CD14-positive monocyte (primary cell): Measurements from ENCODE around the gene ASMTL. TPM values are rescaled to one million over a fixed set of nuclear protein-coding genes. Genes with fewer than 3 reads are reported as not detected.

Experiments used
- DNase-seq, 3 donors: peaks; one replicate each; pipeline ENCODE4 v3.0.0-alpha.2; 2011 to 2022
- H2AFZ ChIP-seq: 2 replicates; pipeline ENCODE4 v1.6.0; 2012; ENCODE audit warnings: mild to moderate bottlenecking, low read depth, low read length, inconsistent platforms; ENCODE audit not compliant: insufficient read depth, poor library complexity, severe bottlenecking
- H3K27ac ChIP-seq, 2 donors: 1 replicate in 1 of 2; 2 replicates in 1 of 2; pipeline ENCODE4 v1.5.1; 2012 to 2013; ENCODE audit warnings: low read length in 2 of 2, control low read depth in 1 of 2, inconsistent platforms in 1 of 2, low read depth in 1 of 2, mild to moderate bottlenecking in 1 of 2
- H3K27me3 ChIP-seq, 2 donors: one replicate each; pipeline versions ENCODE4 v1.6.0 to v1.6.1; 2011 to 2013; ENCODE audit warnings: low read length in 2 of 2; ENCODE audit not compliant: control insufficient read depth in 2 of 2, insufficient read depth in 2 of 2
- H3K36me3 ChIP-seq, 2 donors: replicated peaks in 1 of 2; 1 replicate in 1 of 2; 2 replicates in 1 of 2; pipeline versions ENCODE4 v1.5.1 to v1.6.1; 2012 to 2013; ENCODE audit warnings: low read length in 2 of 2, control low read depth in 1 of 2, inconsistent platforms in 1 of 2, mild to moderate bottlenecking in 1 of 2; ENCODE audit not compliant: insufficient read depth in 2 of 2, control insufficient read depth in 1 of 2
- H3K4me1 ChIP-seq, 2 donors: 1 replicate in 1 of 2; 2 replicates in 1 of 2; pipeline versions ENCODE4 v1.5.1 to v1.6.1; 2012 to 2013; ENCODE audit warnings: low read length in 2 of 2, control low read depth in 1 of 2, inconsistent platforms in 1 of 2, mild to moderate bottlenecking in 1 of 2, moderate library complexity in 1 of 2; ENCODE audit not compliant: insufficient read depth in 2 of 2, control insufficient read depth in 1 of 2
- H3K4me2 ChIP-seq: replicated peaks from 2 replicates; pipeline ENCODE3; 2012; ENCODE audit warnings: low read length, moderate library complexity, mild to moderate bottlenecking; ENCODE audit not compliant: poor library complexity, severe bottlenecking; ENCODE audit errors: extremely low read depth
- H3K4me3 ChIP-seq, 3 experiments: fragments of 200-600 bp in 1 of 3; sonication (generic) in 1 of 3; replicated peaks in 1 of 3; 1 replicate in 2 of 3; 2 replicates in 1 of 3; pipeline ENCODE4 v1.5.1; 2011 to 2013; ENCODE audit warnings: low read length in 3 of 3, mild to moderate bottlenecking in 3 of 3, control low read depth in 2 of 3, low read depth in 2 of 3, inconsistent platforms in 1 of 3, moderate library complexity in 1 of 3
- H3K79me2 ChIP-seq: 2 replicates; pipeline ENCODE4 v1.6.0; 2012; ENCODE audit warnings: mild to moderate bottlenecking, control low read depth, inconsistent platforms, low read length, moderate library complexity; ENCODE audit not compliant: insufficient read depth
- H3K9ac ChIP-seq: 2 replicates; pipeline ENCODE4 v1.6.0; 2017; ENCODE audit warnings: low read length, mild to moderate bottlenecking; ENCODE audit not compliant: insufficient read depth, poor library complexity, severe bottlenecking
- H3K9me3 ChIP-seq, 2 donors: replicated peaks in 1 of 2; 1 replicate in 1 of 2; 2 replicates in 1 of 2; pipeline versions ENCODE4 v1.5.1 to v1.6.1; 2012 to 2013; ENCODE audit warnings: low read length in 2 of 2, control low read depth in 1 of 2; ENCODE audit not compliant: control insufficient read depth in 1 of 2, insufficient read depth in 1 of 2
- H4K20me1 ChIP-seq: 2 replicates; pipeline ENCODE4 v1.6.0; 2012; ENCODE audit warnings: mild to moderate bottlenecking, low read length, control low read depth, moderate library complexity; ENCODE audit not compliant: insufficient read depth
- H3K27ac Mint-ChIP-seq, 7 donors: one replicate each; pipeline ENCODE4 v1.8.0; 2020; ENCODE audit warnings: mild to moderate bottlenecking in 7 of 7, mixed read lengths in 7 of 7, moderate library complexity in 6 of 7, inconsistent platforms in 2 of 7
- H3K27me3 Mint-ChIP-seq, 3 donors: one replicate each; pipeline ENCODE4 v1.8.0; 2021 to 2022; ENCODE audit warnings: low read depth in 3 of 3, mild to moderate bottlenecking in 3 of 3, mixed read lengths in 3 of 3, moderate library complexity in 3 of 3, inconsistent platforms in 1 of 3
- H3K36me3 Mint-ChIP-seq, 2 donors: one replicate each; pipeline ENCODE4 v1.8.0; 2020; ENCODE audit warnings: mixed read lengths in 2 of 2, inconsistent platforms in 1 of 2, mild to moderate bottlenecking in 1 of 2
- H3K4me1 Mint-ChIP-seq: one replicate; pipeline ENCODE4 v1.8.0; 2020; ENCODE audit warnings: mild to moderate bottlenecking, mixed read lengths
- H3K4me3 Mint-ChIP-seq, 2 donors: one replicate each; pipeline ENCODE4 v1.8.0; 2020; ENCODE audit warnings: mild to moderate bottlenecking in 2 of 2, mixed read lengths in 2 of 2, moderate library complexity in 1 of 2
- H3K9me3 Mint-ChIP-seq, 7 donors: one replicate each; pipeline ENCODE4 v1.8.0; 2020 to 2022; ENCODE audit warnings: mixed read lengths in 7 of 7, mild to moderate bottlenecking in 6 of 7, moderate library complexity in 6 of 7, inconsistent platforms in 2 of 7
- CTCF ChIP-seq: fragments of 200-600 bp; IDR thresholded peaks from one replicate; pipeline ENCODE4 v1.8.0; 2022; ENCODE audit warnings: antibody characterized with exemption, mild to moderate bottlenecking
- WGBS: methylation state at CpG from one replicate; pipeline ENCODE4 v1.1.5; 2013; ENCODE audit warnings: missing lambda C conversion rate; ENCODE audit not compliant: insufficient coverage; 5-methylcytosine and 5-hydroxymethylcytosine counted together
- intact Hi-C, 2 donors: fragments of 100-400 bp; cut with micrococcal nuclease; formaldehyde crosslinking; loops; one replicate each; pipeline versions ENCODE4 v1.15.0 to v1.15.1; 2023
- polyA plus RNA-seq, 3 donors: library from polyadenylated mRNA; depleted of rRNA in 1 of 3; unstranded in 2 of 3; stranded (reverse) in 1 of 3; fragments of 300-500 nt in 2 of 3; fragments of >200 nt in 1 of 3; fragmentation: Illumina TruSeq in 2 of 3; gene quantifications; 1 replicate in 2 of 3; 2 replicates in 1 of 3; pipeline ENCODE4 v1.2.3, GENCODE V29; 2012 to 2021

The ASMTL gene
- polyA plus RNA-seq, 3 donors: 19.0 to 31.5 (median 31.0) TPM

DNA sequence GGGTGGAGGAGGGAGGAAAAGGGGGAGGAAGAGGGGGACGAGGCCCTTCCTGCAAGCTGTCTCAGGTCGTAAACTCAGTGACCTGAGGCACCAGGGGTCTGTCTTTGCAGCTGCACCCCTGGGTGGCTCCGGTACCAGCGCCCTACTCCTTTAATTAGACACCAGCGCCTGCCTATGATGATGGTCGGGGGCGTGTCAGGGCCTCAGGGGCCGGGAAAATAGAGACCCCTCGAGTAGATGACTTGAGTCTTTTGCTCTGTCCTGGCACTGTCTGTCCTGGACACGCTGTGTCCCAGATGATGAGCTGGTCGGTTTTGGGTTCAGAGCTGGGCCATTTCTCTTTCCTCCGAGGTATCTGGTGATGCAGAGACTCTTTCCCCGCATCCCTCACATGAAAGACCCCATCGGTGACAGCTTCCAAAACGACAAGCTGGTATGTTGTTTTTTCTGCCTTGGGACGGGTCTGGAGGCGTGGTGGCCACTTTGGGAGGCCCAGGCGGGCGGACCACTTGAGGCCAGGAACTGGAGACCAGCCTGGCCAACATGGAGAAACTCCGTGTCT, 72.0 kb downstream of the ASMTL start:
- no peak overlapping the region for H2AFZ ChIP-seq
- Mint-ChIP-seq H3K36me3 (peaks cover 18 to 54% of the 10 kb centered on the region in 2 donors), H3K9me3 (peaks cover 0 to 5% (median 0%) of the 10 kb centered on the region in 7 donors), H3K27ac (peak overlapping the region in 2 of 7 donors; percentile 50 to 62), H3K4me3 (no peak overlapping the region), H3K27me3 (peaks cover 0 to 3% (median 2%) of the 10 kb centered on the region in 3 donors), H3K4me1 (peaks cover 11% of the 10 kb centered on the region)
- intact Hi-C loops: loop anchor here in 1 of 2 donors (10.0 kb wide), 2 partner anchors 56 to 136 kb away; no protein-coding TSS in a partner anchor
- no peak overlapping the region for H3K27ac ChIP-seq
- H4K20me1 ChIP-seq: peaks cover 45% of the 10 kb centered on the region
- H3K4me1 ChIP-seq: no peaks in the 10 kb centered on the region
- H3K36me3 ChIP-seq: peaks cover 20 to 24% of the 10 kb centered on the region in 2 donors
- 74% methylated on average over 20 of the region's 20 CpGs for WGBS
- H3K4me3 ChIP-seq: no peak overlapping the region
- H3K79me2 ChIP-seq: peaks cover 4% of the 10 kb centered on the region
- H3K9me3 ChIP-seq: no peaks in the 10 kb centered on the region
- H3K4me2 ChIP-seq: no peak overlapping the region
- no peak for TF ChIP-seq CTCF
- no peak for DNase-seq
- H3K27me3 ChIP-seq: no peaks in the 10 kb centered on the region
- no peak overlapping the region for H3K9ac ChIP-seq

DNA sequence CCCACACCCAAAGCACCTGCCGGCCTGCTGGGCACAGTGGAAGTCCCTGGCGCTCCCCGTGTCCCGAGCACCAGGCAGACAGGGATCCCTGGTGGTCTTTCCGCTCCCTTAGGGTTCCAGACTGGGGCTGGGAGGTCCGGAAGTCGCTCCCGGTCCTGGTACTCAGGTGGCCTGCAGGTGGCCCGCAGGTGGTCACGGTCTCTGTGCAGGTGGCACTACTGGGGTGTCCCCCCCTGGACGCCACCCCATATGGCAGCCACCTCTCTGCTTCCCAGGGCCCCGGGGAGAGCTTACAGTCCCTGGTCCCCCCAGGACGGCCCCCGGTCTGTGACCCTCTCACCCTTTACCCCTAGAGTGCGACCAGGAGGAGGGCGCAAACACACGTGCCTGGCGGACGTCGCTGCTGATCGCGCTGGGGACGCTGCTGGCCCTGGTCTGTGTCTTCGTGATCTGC, 74.4 kb downstream of the ASMTL start:
- WGBS: over 99% methylated on average over 22 of the region's 24 CpGs
- intact Hi-C loops: no loop called here
- Histone ChIP-seq H3K9me3 (no peaks in the 10 kb centered on the region), H3K4me2 (no peak overlapping the region), H3K9ac (no peak overlapping the region), H3K27me3 (no peaks in the 10 kb centered on the region), H2AFZ (no peak overlapping the region), H4K20me1 (peaks cover 21% of the 10 kb centered on the region), H3K79me2 (no peaks in the 10 kb centered on the region), H3K4me1 (no peaks in the 10 kb centered on the region), H3K4me3 (no peak overlapping the region), H3K36me3 (peaks cover 2 to 4% of the 10 kb centered on the region in 2 donors), H3K27ac (no peak overlapping the region)
- no peak for DNase-seq
- Mint-ChIP-seq H3K4me1 (peaks cover under 1% of the 10 kb centered on the region), H3K9me3 (peaks cover 0 to 5% (median 0%) of the 10 kb centered on the region in 7 donors), H3K27ac (peak overlapping the region in 1 of 7 donors; percentile 16), H3K27me3 (peaks cover 0 to 3% (median 2%) of the 10 kb centered on the region in 3 donors), H3K36me3 (peaks cover 6 to 32% of the 10 kb centered on the region in 2 donors), H3K4me3 (peak overlapping the region in 1 of 2 donors; percentile 16)
- no peak for TF ChIP-seq CTCF
